Stimulated activated naive CD8-positive, alpha-beta T cell treated with anti-CD3 and anti-CD28 coated beads, Interleukin-15, amount 100 ng/mL, for 72 hours (primary cell): ENCODE data around the gene TDRD1.
A peak's percentile ranks its signal among the peaks of the same experiment; 100 is the strongest.
"Not testable (repeated sequence)": the region's sequence is repeated elsewhere in the genome, so short reads cannot be mapped to it uniquely, and the experiment has no call there.

Experiments used
- ATAC-seq: fragments of 150-1000 bp; cut with Tn5 transposase; 2 replicates; pipeline ENCODE4 v1.10.0; 2021; ENCODE audit warnings: mild to moderate bottlenecking, moderate library complexity
- DNase-seq, 2 donors: peaks; one replicate each; pipeline ENCODE4 v3.0.0; 2021 to 2022
- H3K27ac Mint-ChIP-seq, 2 donors: one replicate each; pipeline ENCODE4 v1.8.0; 2022; ENCODE audit warnings: mild to moderate bottlenecking in 2 of 2, mixed read lengths in 2 of 2, moderate library complexity in 2 of 2
- H3K27me3 Mint-ChIP-seq: one replicate; pipeline ENCODE4 v1.8.0; 2022; ENCODE audit warnings: mixed read lengths
- H3K4me1 Mint-ChIP-seq: one replicate; pipeline ENCODE4 v1.8.0; 2022; ENCODE audit warnings: mild to moderate bottlenecking, mixed read lengths
- H3K4me3 Mint-ChIP-seq, 2 donors: one replicate each; pipeline ENCODE4 v1.8.0; 2022; ENCODE audit warnings: mild to moderate bottlenecking in 2 of 2, mixed read lengths in 2 of 2, moderate library complexity in 1 of 2
- H3K9me3 Mint-ChIP-seq, 2 donors: one replicate each; pipeline ENCODE4 v1.8.0; 2022; ENCODE audit warnings: mixed read lengths in 2 of 2

Gene TDRD1

GRCh38 chr10:114179148-114179547, at the start of gene TDRD1:
Gene TDRD1, plus strand, starts transcription at chr10:114179353. Its CDS starts 8,479 bp downstream, at chr10:114187832.
- peaks cover 20% of the 10 kb centered on the region for H3K4me1 Mint-ChIP-seq
- peak within 1 kb of the TSS in 1 of 2 donors; percentile 62 for H3K27ac Mint-ChIP-seq
- no peak for ATAC-seq
- H3K9me3 Mint-ChIP-seq: no peaks in the 10 kb centered on the region
- no peak for DNase-seq
- H3K27me3 Mint-ChIP-seq: no peaks in the 10 kb centered on the region
- no peak within 1 kb of the TSS for H3K4me3 Mint-ChIP-seq

- ATAC-seq (no peak), DNase-seq (no peak)
- no peaks in the 10 kb centered on the region for H3K4me1 Mint-ChIP-seq
- H3K27me3 Mint-ChIP-seq: no peaks in the 10 kb centered on the region
- no peaks in the 10 kb centered on the region for H3K9me3 Mint-ChIP-seq
- peak overlapping the region in 1 of 2 donors; percentile 30 for H3K27ac Mint-ChIP-seq
- no peak overlapping the region for H3K4me3 Mint-ChIP-seq
Observed at GRCh38 chr10:114131094-114131493, 48.1 kb upstream of the TDRD1 start.

GRCh38 chr10:114135476-114135875, 43.7 kb upstream of the TDRD1 start:
- DNase-seq (no peak), ATAC-seq (no peak)
- H3K27ac Mint-ChIP-seq: no peak overlapping the region

GRCh38 chr10:114138581-114138980, 40.6 kb upstream of the TDRD1 start:
- Mint-ChIP-seq H3K4me1 (no peaks in the 10 kb centered on the region), H3K9me3 (no peaks in the 10 kb centered on the region), H3K27me3 (no peaks in the 10 kb centered on the region), H3K4me3 (no peak overlapping the region), H3K27ac (no peak overlapping the region)
- DNase-seq (no peak), ATAC-seq (no peak)

More at GRCh38 chr10:114135476-114135875, 43.7 kb upstream of the TDRD1 start:
- Mint-ChIP-seq H3K4me3 (no peak overlapping the region), H3K27me3 (no peaks in the 10 kb centered on the region), H3K9me3 (no peaks in the 10 kb centered on the region), H3K4me1 (no peaks in the 10 kb centered on the region)

- no peaks in the 10 kb centered on the region for H3K4me1 Mint-ChIP-seq
- no peaks in the 10 kb centered on the region for H3K27me3 Mint-ChIP-seq
- ATAC-seq (no peak), DNase-seq (no peak)
- H3K4me3 Mint-ChIP-seq: no peak overlapping the region
- H3K9me3 Mint-ChIP-seq: no peaks in the 10 kb centered on the region
- peak overlapping the region in 1 of 2 donors; percentile 73 for H3K27ac Mint-ChIP-seq
Observed at GRCh38 chr10:114140036-114140435, 39.1 kb upstream of the TDRD1 start.

- not testable (repeated sequence) for H3K27ac Mint-ChIP-seq, H3K4me1 Mint-ChIP-seq, H3K27me3 Mint-ChIP-seq, ATAC-seq, DNase-seq, H3K9me3 Mint-ChIP-seq, H3K4me3 Mint-ChIP-seq
Observed at GRCh38 chr10:114140827-114141226, 38.3 kb upstream of the TDRD1 start.

- H3K9me3 Mint-ChIP-seq: no peaks in the 10 kb centered on the region
- DNase-seq (no peak), ATAC-seq (no peak)
- H3K27me3 Mint-ChIP-seq: no peaks in the 10 kb centered on the region
- H3K4me1 Mint-ChIP-seq: no peaks in the 10 kb centered on the region
- H3K27ac Mint-ChIP-seq: no peak overlapping the region
- no peak overlapping the region for H3K4me3 Mint-ChIP-seq
Observed at GRCh38 chr10:114142018-114142417, 37.1 kb upstream of the TDRD1 start.

GRCh38 chr10:114143160-114143559, 36.0 kb upstream of the TDRD1 start:
- H3K27ac Mint-ChIP-seq: no peak overlapping the region
- ATAC-seq: no peak
- H3K9me3 Mint-ChIP-seq: no peaks in the 10 kb centered on the region
- H3K4me3 Mint-ChIP-seq: no peak overlapping the region
- no peak for DNase-seq
- H3K27me3 Mint-ChIP-seq: no peaks in the 10 kb centered on the region
- H3K4me1 Mint-ChIP-seq: no peaks in the 10 kb centered on the region

GRCh38 chr10:114149476-114149875, 29.7 kb upstream of the TDRD1 start:
- H3K27ac Mint-ChIP-seq, H3K27me3 Mint-ChIP-seq, H3K4me3 Mint-ChIP-seq, H3K9me3 Mint-ChIP-seq, DNase-seq, H3K4me1 Mint-ChIP-seq, ATAC-seq: not testable (repeated sequence)

- no peaks in the 10 kb centered on the region for H3K27me3 Mint-ChIP-seq
- ATAC-seq (peak; percentile 76), DNase-seq (no peak)
- no peak overlapping the region for H3K4me3 Mint-ChIP-seq
- no peak overlapping the region for H3K27ac Mint-ChIP-seq
- H3K4me1 Mint-ChIP-seq: no peaks in the 10 kb centered on the region
- no peaks in the 10 kb centered on the region for H3K9me3 Mint-ChIP-seq
Observed at GRCh38 chr10:114151486-114151885, 27.7 kb upstream of the TDRD1 start.

GRCh38 chr10:114151892-114152291, 27.3 kb upstream of the TDRD1 start:
- Mint-ChIP-seq H3K4me1 (no peaks in the 10 kb centered on the region), H3K9me3 (no peaks in the 10 kb centered on the region), H3K27me3 (no peaks in the 10 kb centered on the region), H3K27ac (peak overlapping the region in 1 of 2 donors; percentile 10), H3K4me3 (no peak overlapping the region)
- DNase-seq (no peak), ATAC-seq (no peak)

- DNase-seq (no peak), ATAC-seq (no peak)
- H3K4me3 Mint-ChIP-seq: no peak overlapping the region
- H3K27me3 Mint-ChIP-seq: no peaks in the 10 kb centered on the region
- H3K27ac Mint-ChIP-seq: no peak overlapping the region
- peaks cover 14% of the 10 kb centered on the region for H3K4me1 Mint-ChIP-seq
- no peaks in the 10 kb centered on the region for H3K9me3 Mint-ChIP-seq
Observed at GRCh38 chr10:114157912-114158311, 21.2 kb upstream of the TDRD1 start.

- ATAC-seq (no peak), DNase-seq (no peak)
- Mint-ChIP-seq H3K4me1 (peaks cover 45% of the 10 kb centered on the region), H3K4me3 (peak overlapping the region in 1 of 2 donors; percentile 5), H3K27me3 (no peaks in the 10 kb centered on the region), H3K9me3 (no peaks in the 10 kb centered on the region), H3K27ac (no peak overlapping the region)
Observed at GRCh38 chr10:114163062-114163461, 16.1 kb upstream of the TDRD1 start.

GRCh38 chr10:114166043-114166442, 13.1 kb upstream of the TDRD1 start:
- Mint-ChIP-seq H3K4me3 (no peak overlapping the region), H3K9me3 (peaks cover 7% of the 10 kb centered on the region in 2 donors), H3K4me1 (peaks cover 52% of the 10 kb centered on the region), H3K27me3 (no peaks in the 10 kb centered on the region), H3K27ac (no peak overlapping the region)
- DNase-seq (no peak), ATAC-seq (no peak)

GRCh38 chr10:114166494-114166893, 12.7 kb upstream of the TDRD1 start:
- ATAC-seq (no peak), DNase-seq (no peak)
- no peak overlapping the region for H3K4me3 Mint-ChIP-seq
- H3K27me3 Mint-ChIP-seq: no peaks in the 10 kb centered on the region
- H3K27ac Mint-ChIP-seq: no peak overlapping the region
- H3K4me1 Mint-ChIP-seq: peaks cover 47% of the 10 kb centered on the region
- peaks cover 7% of the 10 kb centered on the region in 2 donors for H3K9me3 Mint-ChIP-seq

GRCh38 chr10:114167985-114168384, 11.2 kb upstream of the TDRD1 start:
- peaks cover 7% of the 10 kb centered on the region in 2 donors for H3K9me3 Mint-ChIP-seq
- H3K4me1 Mint-ChIP-seq: peaks cover 52% of the 10 kb centered on the region
- H3K4me3 Mint-ChIP-seq: no peak overlapping the region
- peak; percentile 28 for ATAC-seq
- no peaks in the 10 kb centered on the region for H3K27me3 Mint-ChIP-seq
- no peak for DNase-seq
- H3K27ac Mint-ChIP-seq: no peak overlapping the region

- Mint-ChIP-seq H3K9me3 (peaks cover 7% of the 10 kb centered on the region in 2 donors), H3K27ac (no peak overlapping the region), H3K4me3 (no peak overlapping the region), H3K4me1 (peaks cover 49% of the 10 kb centered on the region), H3K27me3 (no peaks in the 10 kb centered on the region)
- ATAC-seq (no peak), DNase-seq (no peak)
Observed at GRCh38 chr10:114168450-114169009, 10.6 kb upstream of the TDRD1 start.
